ENCODE results near the gene ABLIM3. TPM values are rescaled to one million over a fixed set of nuclear protein-coding genes. Genes with fewer than 3 reads are reported as not detected.
"Not testable (repeated sequence)": the region's sequence is repeated elsewhere in the genome, so short reads cannot be mapped to it uniquely, and the experiment has no call there.

The ABLIM3 gene
- total RNA-seq, 3 donors from 2014 or later (not counting 1 experiment from before 2014, with no cell fraction given), result 0.41 to 2.4 (median 1.2) TPM

DNA sequence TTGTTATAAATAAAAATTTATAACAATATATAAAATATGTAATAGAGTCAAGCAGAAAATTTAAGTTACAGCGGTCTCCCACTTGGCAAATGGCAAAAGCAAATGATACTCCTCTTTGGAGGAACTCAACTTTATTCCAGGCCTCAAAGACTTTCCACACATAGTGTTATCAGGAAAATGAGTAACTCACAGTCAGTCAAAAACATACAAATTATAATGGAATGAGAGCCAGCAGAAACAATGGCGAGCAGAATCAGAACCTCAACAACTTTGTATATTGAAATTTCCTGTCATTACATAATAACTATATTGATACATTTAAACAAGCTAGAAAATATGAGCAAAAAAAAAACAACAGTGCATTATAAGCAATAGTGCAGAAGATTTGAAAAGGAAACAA lies 45.2 kb downstream of the ABLIM3 start:
- Mint-ChIP-seq H3K4me1 (no peaks in the 10 kb centered on the region), H3K4me3 (no peak overlapping the region), H3K9me3 (no peaks in the 10 kb centered on the region), H3K27me3 (ENCODE audit: low read depth in 2 of 2) (peaks cover 26 to 68% of the 10 kb centered on the region in 2 donors), H3K36me3 (no peaks in the 10 kb centered on the region), H3K27ac (no peak overlapping the region)
- no CpG with 5 or more reads among the region's 2 CpGs for WGBS (ENCODE audit: insufficient coverage)
- TF ChIP-seq, protein P1, sequence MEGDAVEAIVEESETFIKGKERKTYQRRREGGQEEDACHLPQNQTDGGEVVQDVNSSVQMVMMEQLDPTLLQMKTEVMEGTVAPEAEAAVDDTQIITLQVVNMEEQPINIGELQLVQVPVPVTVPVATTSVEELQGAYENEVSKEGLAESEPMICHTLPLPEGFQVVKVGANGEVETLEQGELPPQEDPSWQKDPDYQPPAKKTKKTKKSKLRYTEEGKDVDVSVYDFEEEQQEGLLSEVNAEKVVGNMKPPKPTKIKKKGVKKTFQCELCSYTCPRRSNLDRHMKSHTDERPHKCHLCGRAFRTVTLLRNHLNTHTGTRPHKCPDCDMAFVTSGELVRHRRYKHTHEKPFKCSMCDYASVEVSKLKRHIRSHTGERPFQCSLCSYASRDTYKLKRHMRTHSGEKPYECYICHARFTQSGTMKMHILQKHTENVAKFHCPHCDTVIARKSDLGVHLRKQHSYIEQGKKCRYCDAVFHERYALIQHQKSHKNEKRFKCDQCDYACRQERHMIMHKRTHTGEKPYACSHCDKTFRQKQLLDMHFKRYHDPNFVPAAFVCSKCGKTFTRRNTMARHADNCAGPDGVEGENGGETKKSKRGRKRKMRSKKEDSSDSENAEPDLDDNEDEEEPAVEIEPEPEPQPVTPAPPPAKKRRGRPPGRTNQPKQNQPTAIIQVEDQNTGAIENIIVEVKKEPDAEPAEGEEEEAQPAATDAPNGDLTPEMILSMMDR (IDR thresholded peaks at IDR 0.05), result no peak
- DNase-seq, result no peak
- Histone ChIP-seq H3K4me3 (ENCODE audit: low read length) (no peak overlapping the region), H3K36me3 (ENCODE audit: control insufficient read depth, insufficient read depth, low read length) (no peaks in the 10 kb centered on the region), H3K27ac (ENCODE audit: low read length) (no peak overlapping the region), H3K9me3 (ENCODE audit: control insufficient read depth, insufficient read depth, low read length) (no peaks in the 10 kb centered on the region), H3K27me3 (ENCODE audit: control insufficient read depth, insufficient read depth, low read length) (no peaks in the 10 kb centered on the region), H3K4me1 (ENCODE audit: control insufficient read depth, insufficient read depth, low read length) (no peaks in the 10 kb centered on the region)
- intact Hi-C loops (cut with micrococcal nuclease), result no loop called here
- ATAC-seq, result no peak

DNA sequence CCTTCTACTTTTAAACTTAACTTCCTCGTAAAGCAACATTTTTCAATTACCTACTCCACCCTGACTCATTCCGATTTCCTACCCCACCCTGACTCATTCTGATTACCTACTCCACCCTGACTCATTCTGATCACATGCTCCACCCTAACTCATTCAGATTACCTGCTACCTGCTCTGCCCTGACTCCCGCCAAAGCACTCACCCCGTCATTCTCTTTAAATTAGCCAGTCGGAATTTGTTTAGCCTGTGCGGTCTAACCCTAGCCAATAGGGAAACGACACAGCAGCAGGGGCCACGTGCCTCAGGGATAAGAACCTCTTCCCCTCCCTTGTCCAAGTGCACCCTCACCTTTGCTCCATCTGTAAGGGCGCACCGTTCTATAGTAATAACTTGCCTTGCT lies 46.3 kb downstream of the ABLIM3 start:
- H3K4me3 ChIP-seq (ENCODE audit: low read length); DNase-seq; H3K9me3 ChIP-seq (ENCODE audit: control insufficient read depth, insufficient read depth, low read length); H3K4me1 ChIP-seq (ENCODE audit: control insufficient read depth, insufficient read depth, low read length); H3K27ac Mint-ChIP-seq; H3K4me1 Mint-ChIP-seq; H3K27me3 ChIP-seq (ENCODE audit: control insufficient read depth, insufficient read depth, low read length); H3K27ac ChIP-seq (ENCODE audit: low read length); H3K4me3 Mint-ChIP-seq; H3K9me3 Mint-ChIP-seq; ATAC-seq; intact Hi-C loops (cut with micrococcal nuclease); H3K36me3 Mint-ChIP-seq; H3K36me3 ChIP-seq (ENCODE audit: control insufficient read depth, insufficient read depth, low read length): not testable (repeated sequence)
- peaks cover 26 to 64% of the 10 kb centered on the region in 2 donors for H3K27me3 Mint-ChIP-seq (ENCODE audit: low read depth in 2 of 2)
- WGBS (ENCODE audit: insufficient coverage), result 87% methylated on average over 8 of the region's 10 CpGs

DNA sequence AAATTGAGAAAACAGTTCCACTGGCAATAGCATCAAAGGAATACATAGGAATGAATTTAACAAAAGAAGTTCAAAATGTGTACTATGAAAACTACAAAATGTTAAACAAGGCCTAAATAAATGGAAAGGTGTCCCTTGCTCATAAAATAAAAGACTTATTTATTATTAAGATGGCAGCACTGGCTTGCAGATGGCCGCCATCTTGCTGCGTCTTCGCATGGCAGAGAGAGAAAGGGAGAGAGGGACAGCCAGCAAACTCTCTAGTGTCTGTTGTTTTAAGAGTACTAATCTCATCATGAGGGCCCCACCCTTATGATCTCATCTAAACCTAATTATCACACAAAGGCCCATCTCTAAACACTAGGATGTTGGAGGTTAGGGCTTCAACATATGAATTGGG lies 47.1 kb downstream of the ABLIM3 start:
- TF ChIP-seq, protein P1 (IDR thresholded peaks at IDR 0.05), result no peak
- H3K27me3 Mint-ChIP-seq (ENCODE audit: low read depth in 2 of 2), result peaks cover 26 to 62% of the 10 kb centered on the region in 2 donors
- Histone ChIP-seq H3K36me3 (ENCODE audit: control insufficient read depth, insufficient read depth, low read length) (no peaks in the 10 kb centered on the region), H3K27me3 (ENCODE audit: control insufficient read depth, insufficient read depth, low read length) (no peaks in the 10 kb centered on the region), H3K4me3 (ENCODE audit: low read length) (no peak overlapping the region), H3K4me1 (ENCODE audit: control insufficient read depth, insufficient read depth, low read length) (no peaks in the 10 kb centered on the region), H3K9me3 (ENCODE audit: control insufficient read depth, insufficient read depth, low read length) (no peaks in the 10 kb centered on the region), H3K27ac (ENCODE audit: low read length) (no peak overlapping the region)
- no CpG with 5 or more reads among the region's 3 CpGs for WGBS (ENCODE audit: insufficient coverage)
- no peak overlapping the region for H3K27ac Mint-ChIP-seq
- DNase-seq (no peak), ATAC-seq (no peak)
- H3K9me3 Mint-ChIP-seq, result no peaks in the 10 kb centered on the region
- intact Hi-C loops (cut with micrococcal nuclease), result no loop called here
- no peak overlapping the region for H3K4me3 Mint-ChIP-seq
- no peaks in the 10 kb centered on the region for H3K4me1 Mint-ChIP-seq
- no peaks in the 10 kb centered on the region for H3K36me3 Mint-ChIP-seq

- H3K4me1 Mint-ChIP-seq, result no peaks in the 10 kb centered on the region
- no peaks in the 10 kb centered on the region for H3K36me3 Mint-ChIP-seq
- Histone ChIP-seq H3K9me3 (ENCODE audit: control insufficient read depth, insufficient read depth, low read length) (no peaks in the 10 kb centered on the region), H3K4me3 (ENCODE audit: low read length) (no peak overlapping the region), H3K36me3 (ENCODE audit: control insufficient read depth, insufficient read depth, low read length) (no peaks in the 10 kb centered on the region), H3K27ac (ENCODE audit: low read length) (no peak overlapping the region), H3K4me1 (ENCODE audit: control insufficient read depth, insufficient read depth, low read length) (no peaks in the 10 kb centered on the region), H3K27me3 (ENCODE audit: control insufficient read depth, insufficient read depth, low read length) (no peaks in the 10 kb centered on the region)
- WGBS (ENCODE audit: insufficient coverage), result 84% methylated on average over 9 of the region's 9 CpGs
- DNase-seq (no peak), ATAC-seq (no peak)
- peaks cover 7 to 15% of the 10 kb centered on the region in 2 donors for H3K27me3 Mint-ChIP-seq (ENCODE audit: low read depth in 2 of 2)
- intact Hi-C loops (cut with micrococcal nuclease), result no loop called here
- H3K9me3 Mint-ChIP-seq, result no peaks in the 10 kb centered on the region
- H3K4me3 Mint-ChIP-seq, result no peak overlapping the region
- TF ChIP-seq, protein P1 (IDR thresholded peaks at IDR 0.05), result no peak
- H3K27ac Mint-ChIP-seq, result no peak overlapping the region
These were observed 54.1 kb downstream of the ABLIM3 start for GRCh38 chr5:149195337-149195887.

Measured in natural killer cell (primary cell).